Natural killer cell (primary cell): ENCODE measurements around the gene SLC37A2. TPM values are rescaled to one million over a fixed set of nuclear protein-coding genes. Genes with fewer than 3 reads are reported as not detected.

Source experiments
- ATAC-seq, 3 donors: fragments of 150-1000 bp in 2 of 3; fragments of 200-7000 bp in 1 of 3; cut with Tn5 transposase; 1 replicate in 1 of 3; 2 replicates in 2 of 3; pipeline ENCODE4 v1.10.0; 2021; ENCODE audit warnings: mild to moderate bottlenecking in 2 of 3, moderate library complexity in 2 of 3
- DNase-seq, 2 donors: peaks; one replicate each; pipeline versions ENCODE4 v3.0.0 to v3.0.0-alpha.2; 2013 to 2021; ENCODE audit warnings: mixed read lengths in 1 of 2
- H3K27ac ChIP-seq: one replicate; pipeline ENCODE4 v1.5.1; 2013; ENCODE audit warnings: mild to moderate bottlenecking, low read length
- H3K27me3 ChIP-seq: one replicate; pipeline ENCODE4 v1.6.1; 2013; ENCODE audit warnings: low read length; ENCODE audit not compliant: control insufficient read depth, insufficient read depth
- H3K36me3 ChIP-seq: one replicate; pipeline ENCODE4 v1.6.1; 2013; ENCODE audit warnings: low read length; ENCODE audit not compliant: control insufficient read depth, insufficient read depth
- H3K4me1 ChIP-seq: one replicate; pipeline ENCODE4 v1.6.1; 2013; ENCODE audit warnings: low read length; ENCODE audit not compliant: control insufficient read depth, insufficient read depth
- H3K4me3 ChIP-seq: one replicate; pipeline ENCODE4 v1.5.1; 2013; ENCODE audit warnings: low read length
- H3K9me3 ChIP-seq: one replicate; pipeline ENCODE4 v1.6.1; 2013; ENCODE audit warnings: low read length; ENCODE audit not compliant: control insufficient read depth, insufficient read depth
- H3K27ac Mint-ChIP-seq, 2 donors: one replicate each; pipeline ENCODE4 v1.8.0; 2022; ENCODE audit warnings: mild to moderate bottlenecking in 2 of 2, mixed read lengths in 2 of 2, moderate library complexity in 1 of 2
- H3K27me3 Mint-ChIP-seq, 2 donors: one replicate each; pipeline ENCODE4 v1.8.0; 2022; ENCODE audit warnings: low read depth in 2 of 2, mixed read lengths in 2 of 2
- H3K36me3 Mint-ChIP-seq: one replicate; pipeline ENCODE4 v1.8.0; 2022; ENCODE audit warnings: mixed read lengths
- H3K4me1 Mint-ChIP-seq, 2 donors: one replicate each; pipeline ENCODE4 v1.8.0; 2022; ENCODE audit warnings: mixed read lengths in 2 of 2
- H3K4me3 Mint-ChIP-seq: one replicate; pipeline ENCODE4 v1.8.0; 2022; ENCODE audit warnings: mild to moderate bottlenecking, moderate library complexity, mixed read lengths
- H3K9me3 Mint-ChIP-seq, 2 donors: one replicate each; pipeline ENCODE4 v1.8.0; 2022; ENCODE audit warnings: mixed read lengths in 2 of 2
- WGBS: methylation state at CpG from one replicate; pipeline ENCODE4 v1.1.7; 2013; ENCODE audit warnings: missing lambda C conversion rate; ENCODE audit not compliant: insufficient coverage; 5-methylcytosine and 5-hydroxymethylcytosine counted together
- intact Hi-C: fragments of 100-400 bp; cut with micrococcal nuclease; formaldehyde crosslinking; loops from one replicate; pipeline ENCODE4 v1.14.2; 2022
- total RNA-seq, 4 donors: library from RNA; stranded (reverse); fragments of 120-200 nt in 1 of 4; gene quantifications; one replicate each; pipeline versions ENCODE4 v1.2.3 to v1.2.4, GENCODE V29; 2013 to 2022
- TF ChIP-seq, protein P1 (sequence below): fragments of 200-600 bp; IDR thresholded peaks from one replicate; pipeline ENCODE4 v1.8.0; 2022; ENCODE audit warnings: antibody characterized with exemption

The SLC37A2 gene
- total RNA-seq, 3 donors from 2014 or later (not counting 1 experiment from before 2014, with no cell fraction given), result 1.0 to 3.2 (median 1.8) TPM

DNA sequence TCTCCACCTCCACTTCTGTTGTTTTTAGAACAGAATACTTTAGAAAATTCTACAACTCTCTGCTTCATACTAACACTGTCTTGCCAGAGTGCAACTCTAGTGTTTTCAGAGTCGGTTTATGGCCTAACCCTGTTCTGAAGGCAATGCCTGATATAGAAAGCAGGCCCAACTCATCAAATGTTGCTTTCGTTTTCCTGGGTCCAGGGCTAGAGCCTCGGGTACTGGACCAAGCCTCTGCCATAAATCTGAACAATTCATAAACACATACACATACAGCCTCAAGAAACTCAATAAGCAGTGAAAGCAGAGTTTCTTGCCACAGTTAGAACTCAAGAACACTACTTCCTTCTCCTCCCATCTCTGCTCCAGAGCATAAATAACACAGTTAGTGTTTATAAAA, 38.5 kb downstream of the SLC37A2 start:
- peak overlapping the region in 1 of 2 donors; percentile 13 for H3K27ac Mint-ChIP-seq
- DNase-seq, result no peak
- Histone ChIP-seq H3K4me1 (no peaks in the 10 kb centered on the region), H3K27me3 (no peaks in the 10 kb centered on the region), H3K27ac (no peak overlapping the region), H3K9me3 (no peaks in the 10 kb centered on the region), H3K4me3 (no peak overlapping the region), H3K36me3 (peaks cover 23% of the 10 kb centered on the region)
- ATAC-seq, result no peak
- no peaks in the 10 kb centered on the region for H3K9me3 Mint-ChIP-seq
- H3K4me3 Mint-ChIP-seq, result no peak overlapping the region
- H3K36me3 Mint-ChIP-seq, result peaks cover 7% of the 10 kb centered on the region
- H3K27me3 Mint-ChIP-seq, result no peaks in the 10 kb centered on the region
- intact Hi-C loops, result no loop called here
- TF ChIP-seq, protein P1, sequence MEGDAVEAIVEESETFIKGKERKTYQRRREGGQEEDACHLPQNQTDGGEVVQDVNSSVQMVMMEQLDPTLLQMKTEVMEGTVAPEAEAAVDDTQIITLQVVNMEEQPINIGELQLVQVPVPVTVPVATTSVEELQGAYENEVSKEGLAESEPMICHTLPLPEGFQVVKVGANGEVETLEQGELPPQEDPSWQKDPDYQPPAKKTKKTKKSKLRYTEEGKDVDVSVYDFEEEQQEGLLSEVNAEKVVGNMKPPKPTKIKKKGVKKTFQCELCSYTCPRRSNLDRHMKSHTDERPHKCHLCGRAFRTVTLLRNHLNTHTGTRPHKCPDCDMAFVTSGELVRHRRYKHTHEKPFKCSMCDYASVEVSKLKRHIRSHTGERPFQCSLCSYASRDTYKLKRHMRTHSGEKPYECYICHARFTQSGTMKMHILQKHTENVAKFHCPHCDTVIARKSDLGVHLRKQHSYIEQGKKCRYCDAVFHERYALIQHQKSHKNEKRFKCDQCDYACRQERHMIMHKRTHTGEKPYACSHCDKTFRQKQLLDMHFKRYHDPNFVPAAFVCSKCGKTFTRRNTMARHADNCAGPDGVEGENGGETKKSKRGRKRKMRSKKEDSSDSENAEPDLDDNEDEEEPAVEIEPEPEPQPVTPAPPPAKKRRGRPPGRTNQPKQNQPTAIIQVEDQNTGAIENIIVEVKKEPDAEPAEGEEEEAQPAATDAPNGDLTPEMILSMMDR, result no peak
- 93% methylated on average over 3 of the region's 3 CpGs for WGBS
- H3K4me1 Mint-ChIP-seq, result peaks cover 14 to 22% of the 10 kb centered on the region in 2 donors

DNA sequence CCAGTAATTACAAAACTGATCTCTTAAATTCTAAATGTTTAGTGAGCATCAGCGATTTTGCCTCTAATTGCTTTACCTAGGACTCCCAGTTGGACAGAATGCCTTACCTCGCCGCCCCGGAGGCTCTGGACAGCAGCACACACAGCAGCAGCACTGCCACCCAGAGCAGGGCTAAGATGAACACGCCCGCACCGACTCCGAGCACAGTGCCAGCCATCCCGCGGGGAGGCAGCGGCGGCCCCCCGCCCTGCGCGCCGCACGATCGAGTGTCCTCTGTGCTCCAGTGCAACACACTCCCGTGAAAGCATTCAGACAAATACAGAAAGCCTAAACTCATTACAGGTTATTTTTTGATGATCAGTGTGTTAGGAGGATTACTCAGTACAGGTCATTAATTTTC, 38.9 kb downstream of the SLC37A2 start:
- 95% methylated on average over 18 of the region's 19 CpGs for WGBS
- Histone ChIP-seq H3K4me3 (no peak overlapping the region), H3K9me3 (no peaks in the 10 kb centered on the region), H3K27ac (no peak overlapping the region), H3K36me3 (peaks cover 19% of the 10 kb centered on the region), H3K27me3 (no peaks in the 10 kb centered on the region), H3K4me1 (no peaks in the 10 kb centered on the region)
- TF ChIP-seq, protein P1, result no peak
- intact Hi-C loops, result no loop called here
- no peak overlapping the region for H3K27ac Mint-ChIP-seq
- no peaks in the 10 kb centered on the region for H3K9me3 Mint-ChIP-seq
- no peak overlapping the region for H3K4me3 Mint-ChIP-seq
- ATAC-seq (no peak), DNase-seq (no peak)
- H3K27me3 Mint-ChIP-seq, result no peaks in the 10 kb centered on the region
- peaks cover 14 to 22% of the 10 kb centered on the region in 2 donors for H3K4me1 Mint-ChIP-seq
- peaks cover 7% of the 10 kb centered on the region for H3K36me3 Mint-ChIP-seq

DNA sequence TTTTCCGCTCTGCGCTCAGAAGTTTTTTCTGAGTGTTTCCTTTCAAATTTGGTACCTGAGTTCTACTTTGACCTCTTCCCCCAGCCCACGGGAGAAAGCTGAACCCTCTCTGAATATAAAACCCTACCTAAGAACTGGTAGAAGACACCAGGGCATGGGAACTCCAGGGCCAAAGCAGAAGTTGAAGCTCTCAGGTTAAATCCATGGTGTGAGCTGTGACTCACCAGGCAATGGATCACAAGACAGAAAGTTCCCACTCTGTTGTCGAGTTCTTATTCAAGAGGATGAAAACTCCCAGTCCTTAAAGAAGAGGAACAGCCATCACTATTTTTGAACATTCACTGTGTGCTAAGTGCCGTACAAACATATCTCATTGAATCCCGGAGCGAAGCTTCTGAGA, 39.4 kb downstream of the SLC37A2 start:
- no peaks in the 10 kb centered on the region for H3K9me3 ChIP-seq
- Mint-ChIP-seq H3K36me3 (peaks cover 7% of the 10 kb centered on the region), H3K27me3 (no peaks in the 10 kb centered on the region), H3K4me1 (peaks cover 14 to 22% of the 10 kb centered on the region in 2 donors), H3K4me3 (no peak overlapping the region), H3K27ac (no peak overlapping the region), H3K9me3 (no peaks in the 10 kb centered on the region)
- intact Hi-C loops, result no loop called here
- whole genome bisulfite sequencing, result 96% methylated on average over 7 of the region's 7 CpGs
- H3K4me1 ChIP-seq, result no peaks in the 10 kb centered on the region
- TF ChIP-seq, protein P1, result no peak
- no peak overlapping the region for H3K4me3 ChIP-seq
- no peak overlapping the region for H3K27ac ChIP-seq
- DNase-seq (no peak), ATAC-seq (no peak)
- H3K27me3 ChIP-seq, result no peaks in the 10 kb centered on the region
- peaks cover 14% of the 10 kb centered on the region for H3K36me3 ChIP-seq

DNA sequence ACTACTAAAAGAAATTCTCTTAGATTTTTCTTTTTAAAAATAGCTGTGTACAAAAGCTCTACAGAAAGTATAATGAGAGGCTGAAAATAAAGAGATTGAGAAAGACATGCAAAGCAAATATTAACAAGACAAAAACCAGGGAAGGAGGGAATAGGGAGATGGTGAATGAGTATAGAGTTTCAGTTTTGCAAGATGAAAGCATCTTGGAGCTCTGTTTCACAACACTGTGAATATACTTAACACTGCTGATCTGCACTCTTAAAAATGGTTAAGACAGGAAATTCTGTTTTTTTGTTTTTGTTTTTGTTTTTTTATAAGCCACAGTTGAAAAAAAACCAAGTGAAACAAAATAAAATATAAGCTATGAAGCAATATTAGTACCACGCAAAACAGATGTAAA, 42.8 kb downstream of the SLC37A2 start:
- Histone ChIP-seq H3K4me3 (no peak overlapping the region), H3K27ac (no peak overlapping the region), H3K9me3 (no peaks in the 10 kb centered on the region), H3K27me3 (no peaks in the 10 kb centered on the region), H3K4me1 (peaks cover 5% of the 10 kb centered on the region), H3K36me3 (no peaks in the 10 kb centered on the region)
- ATAC-seq (no peak), DNase-seq (no peak)
- intact Hi-C loops, result no loop called here
- no peaks in the 10 kb centered on the region for H3K27me3 Mint-ChIP-seq
- H3K4me1 Mint-ChIP-seq, result peaks cover 16 to 30% of the 10 kb centered on the region in 2 donors
- TF ChIP-seq, protein P1, result no peak
- H3K9me3 Mint-ChIP-seq, result no peaks in the 10 kb centered on the region
- peak overlapping the region in 1 of 2 donors; percentile 0 for H3K27ac Mint-ChIP-seq
- no peaks in the 10 kb centered on the region for H3K36me3 Mint-ChIP-seq
- WGBS, result no CpG with 5 or more reads among the region's 1 CpG
- no peak overlapping the region for H3K4me3 Mint-ChIP-seq
